CD4-positive, alpha-beta T cell treated with Interleukin-2 at 100 ng/mL for 4 hours (primary cell): ENCODE measurements around the gene ATOH8.

ENCODE experiments used
- DNase-seq: peaks from one replicate; pipeline ENCODE4 v3.0.0-alpha.2; 2020; ENCODE audit warnings: low spot score

Gene ATOH8

DNA sequence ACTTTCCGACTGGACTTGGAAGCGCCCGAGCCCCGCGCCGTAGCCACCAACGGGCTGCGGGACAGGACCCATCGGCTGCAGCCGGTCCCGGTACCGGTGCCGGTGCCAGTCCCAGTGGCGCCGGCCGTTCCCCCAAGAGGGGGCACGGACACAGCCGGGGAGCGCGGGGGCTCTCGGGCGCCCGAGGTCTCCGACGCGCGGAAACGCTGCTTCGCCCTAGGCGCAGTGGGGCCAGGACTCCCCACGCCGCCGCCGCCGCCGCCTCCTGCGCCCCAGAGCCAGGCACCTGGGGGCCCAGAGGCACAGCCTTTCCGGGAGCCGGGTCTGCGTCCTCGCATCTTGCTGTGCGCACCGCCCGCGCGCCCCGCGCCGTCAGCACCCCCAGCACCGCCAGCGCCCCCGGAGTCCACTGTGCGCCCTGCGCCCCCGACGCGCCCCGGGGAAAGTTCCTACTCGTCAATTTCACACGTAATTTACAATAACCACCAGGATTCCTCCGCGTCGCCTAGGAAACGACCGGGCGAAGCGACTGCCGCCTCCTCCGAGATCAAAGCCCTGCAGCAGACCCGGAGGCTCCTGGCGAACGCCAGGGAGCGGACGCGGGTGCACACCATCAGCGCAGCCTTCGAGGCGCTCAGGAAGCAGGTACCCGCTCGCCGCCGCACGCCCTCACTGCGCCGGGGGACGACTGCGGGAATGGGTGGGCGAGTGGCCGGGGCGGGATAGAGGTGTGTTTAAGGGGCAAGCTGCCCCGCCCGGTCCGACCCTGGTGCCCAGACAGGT lies 713 bp downstream of the ATOH8 start:
- DNase-seq: no peak

DNA sequence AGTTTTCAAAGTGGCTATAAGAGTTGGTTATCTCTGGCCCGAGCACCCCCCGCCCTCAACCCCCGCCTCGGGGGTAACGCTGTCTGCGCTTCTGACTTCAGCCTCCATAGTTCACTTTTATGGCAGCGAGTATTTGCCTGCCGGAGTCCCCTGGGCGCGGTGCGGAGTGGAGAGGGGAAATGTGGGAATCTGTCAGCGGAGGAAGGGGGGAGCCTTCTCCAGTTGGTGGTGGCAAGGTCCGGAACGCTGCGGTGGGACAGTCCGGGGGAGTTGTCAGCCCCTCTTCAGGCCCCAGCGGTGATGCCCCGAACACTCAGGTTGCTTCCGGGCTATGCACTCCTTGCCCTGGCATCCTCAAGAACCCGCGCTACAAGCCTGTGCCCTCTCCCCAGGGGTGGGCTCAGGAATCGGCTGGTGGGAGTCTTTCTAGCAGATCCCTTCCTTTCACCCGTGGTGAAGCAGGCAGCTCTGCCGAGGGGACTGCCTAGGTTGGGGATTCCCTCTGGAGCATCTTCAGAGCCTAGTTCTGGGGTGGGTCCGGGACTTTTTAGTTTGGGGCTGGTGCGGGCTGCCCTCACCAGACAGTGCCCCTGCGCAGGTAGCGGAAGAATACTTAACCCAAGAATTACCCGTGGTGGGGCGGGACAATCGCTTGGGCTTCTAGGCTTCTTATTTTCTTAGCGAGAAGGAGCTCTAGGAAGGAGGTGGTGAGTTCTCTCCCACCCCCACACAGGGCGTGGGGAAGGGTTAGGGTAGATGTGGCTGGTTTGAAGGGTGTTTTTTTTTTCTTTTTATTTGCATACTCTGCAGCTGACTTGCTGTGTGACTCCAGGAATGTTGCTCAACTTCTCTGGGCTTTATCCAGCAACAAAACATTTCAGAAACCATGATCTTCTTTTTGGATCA lies 1.6 kb downstream of the ATOH8 start:
- no peak for DNase-seq

DNA sequence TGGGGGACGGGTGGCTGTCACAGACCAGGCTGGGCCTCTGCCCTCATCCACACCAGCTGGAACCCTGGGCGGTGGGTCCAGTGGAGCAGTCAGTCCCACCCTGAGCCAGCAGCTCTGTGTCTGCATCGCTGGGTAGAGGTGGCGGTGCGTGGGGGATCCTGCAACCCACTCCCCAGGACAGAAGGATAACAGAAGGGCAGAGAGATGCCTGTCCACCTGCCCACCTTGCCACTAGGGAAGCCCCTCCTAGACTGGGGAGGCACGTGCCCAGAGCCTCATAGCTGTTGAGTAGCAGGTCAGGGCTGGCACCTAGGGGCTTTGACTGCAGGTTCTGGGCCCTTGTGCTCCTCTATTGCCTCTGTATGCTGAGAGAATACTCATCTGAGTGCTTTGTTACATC lies 2.4 kb downstream of the ATOH8 start:
- DNase-seq: no peak

DNA sequence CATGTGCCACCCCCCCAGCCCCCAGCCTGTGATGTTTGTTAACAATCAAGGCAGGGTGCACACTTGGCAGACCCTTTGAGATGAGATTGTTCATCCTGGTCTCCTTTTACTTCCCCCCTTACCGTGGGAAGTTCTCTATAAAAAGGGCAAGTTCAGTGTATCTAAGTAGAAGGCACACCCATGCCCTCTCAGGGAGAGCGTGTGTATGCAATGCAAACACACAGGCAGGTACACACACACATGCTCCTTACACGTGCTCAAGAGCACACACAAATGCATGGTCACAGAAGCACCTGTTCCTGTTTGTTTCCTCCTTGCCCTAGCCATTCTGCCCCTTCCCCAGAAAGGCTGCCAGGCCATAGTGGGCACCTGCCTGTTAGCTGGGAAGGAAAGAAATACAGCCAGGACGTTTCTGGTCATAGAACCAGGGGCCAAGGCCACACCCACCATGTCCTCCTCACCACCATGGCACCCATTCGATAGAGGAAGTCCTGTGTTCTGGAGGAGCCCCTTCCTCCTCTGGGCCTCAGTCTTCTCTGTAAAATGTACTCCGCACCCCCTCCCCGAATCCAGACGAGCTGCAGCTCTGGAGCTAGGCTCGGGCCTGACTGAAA lies 3.1 kb downstream of the ATOH8 start:
- no peak for DNase-seq

DNA sequence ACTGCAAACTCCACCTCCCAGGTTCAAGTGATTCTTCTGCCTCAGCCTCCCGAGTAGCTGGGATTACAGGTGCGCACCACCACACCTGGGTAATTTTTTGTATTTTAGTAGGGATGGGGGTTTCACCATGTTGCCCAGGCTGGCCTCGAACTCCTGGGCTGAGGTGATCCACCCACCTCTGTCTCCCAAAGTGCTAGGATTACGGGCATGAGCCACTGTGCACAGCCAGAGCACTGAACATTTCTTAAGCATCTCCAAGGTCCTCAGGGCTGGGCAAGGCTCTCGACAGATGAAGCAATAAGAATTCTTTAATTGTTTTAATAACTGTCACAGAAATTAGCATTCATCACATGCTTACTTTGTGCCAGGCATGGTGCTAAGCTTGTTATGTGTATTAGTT lies 4.1 kb downstream of the ATOH8 start:
- no peak for DNase-seq

DNA sequence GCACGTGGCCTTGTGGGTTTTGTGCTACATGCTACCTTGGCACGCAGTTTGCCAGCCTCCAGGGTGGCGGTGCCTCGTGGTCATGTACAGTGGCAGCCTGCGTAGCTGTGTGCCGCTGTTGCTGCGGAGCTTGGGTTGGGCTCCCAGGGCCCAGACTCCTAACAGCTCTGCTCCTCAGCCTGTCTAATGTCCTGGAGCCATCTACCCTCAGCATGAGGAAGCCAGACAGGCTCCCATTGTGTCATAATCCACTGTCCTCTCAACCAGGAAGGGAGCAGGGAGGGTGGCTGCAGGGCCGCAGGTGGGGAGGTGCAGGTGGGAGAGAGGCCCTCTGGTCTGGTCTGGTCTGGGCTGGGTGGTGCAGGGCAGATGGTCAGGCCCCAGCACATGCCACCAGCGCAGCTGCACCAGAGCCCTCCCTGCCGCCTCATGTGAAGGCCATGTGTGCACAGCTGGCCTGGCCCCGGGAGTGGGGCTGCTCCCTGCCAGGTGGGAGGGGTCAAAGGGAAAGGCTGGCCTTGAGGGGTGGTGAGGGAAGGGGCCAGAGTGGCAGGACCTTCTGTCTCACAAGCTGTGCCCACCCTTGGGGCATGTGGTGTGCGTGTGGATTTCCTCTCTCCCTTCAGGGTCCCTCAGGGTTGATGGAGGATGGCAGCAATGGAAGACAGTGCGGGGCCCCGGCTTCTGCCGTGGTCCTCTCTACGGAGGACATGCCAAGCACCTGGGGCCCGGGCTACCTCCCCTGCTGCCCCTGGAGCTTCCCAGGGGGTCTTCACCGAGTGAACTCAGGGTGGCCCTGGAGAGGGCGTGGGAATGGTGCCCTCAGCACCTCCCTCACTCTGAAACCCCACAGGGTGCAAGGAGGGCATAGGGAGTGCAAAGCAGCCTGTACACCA lies 4.8 kb downstream of the ATOH8 start:
- DNase-seq: no peak

DNA sequence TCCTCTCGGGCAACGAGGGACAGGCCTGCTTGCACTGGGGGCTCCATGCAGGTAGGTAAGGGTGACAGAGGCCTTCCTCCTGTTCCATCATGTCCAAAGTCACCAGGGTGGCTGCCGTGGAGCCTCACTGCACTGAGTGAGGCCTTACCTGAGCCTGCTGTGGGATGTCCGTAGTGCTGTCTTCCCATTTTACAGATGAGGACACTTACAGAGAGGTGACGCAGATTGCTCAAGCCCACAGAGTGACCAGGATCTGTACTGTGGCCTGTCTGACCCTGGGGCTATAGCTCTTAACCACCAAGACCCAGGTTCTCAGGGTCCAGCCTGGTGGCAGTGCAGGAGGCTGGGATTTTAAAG lies 5.4 kb downstream of the ATOH8 start:
- DNase-seq: no peak

DNA sequence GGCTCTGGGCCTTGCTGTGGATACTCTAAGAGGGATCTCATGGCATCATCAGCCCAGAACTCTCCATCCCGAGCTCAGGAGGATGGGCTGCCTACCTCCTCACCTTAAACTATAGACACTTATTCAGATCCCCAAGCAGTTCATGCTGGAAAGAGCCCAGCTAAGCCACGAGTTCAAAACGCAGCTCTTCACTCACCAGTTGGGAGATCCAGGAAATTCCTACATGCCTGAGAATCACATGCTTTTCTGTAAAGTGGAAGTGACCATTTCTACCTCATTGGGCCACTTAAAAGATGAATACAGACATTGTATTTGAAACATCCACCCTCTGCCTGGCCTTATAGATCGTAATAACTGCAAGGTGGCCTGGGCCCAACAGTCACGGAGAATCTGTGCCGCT lies 6.6 kb downstream of the ATOH8 start:
- no peak for DNase-seq

DNA sequence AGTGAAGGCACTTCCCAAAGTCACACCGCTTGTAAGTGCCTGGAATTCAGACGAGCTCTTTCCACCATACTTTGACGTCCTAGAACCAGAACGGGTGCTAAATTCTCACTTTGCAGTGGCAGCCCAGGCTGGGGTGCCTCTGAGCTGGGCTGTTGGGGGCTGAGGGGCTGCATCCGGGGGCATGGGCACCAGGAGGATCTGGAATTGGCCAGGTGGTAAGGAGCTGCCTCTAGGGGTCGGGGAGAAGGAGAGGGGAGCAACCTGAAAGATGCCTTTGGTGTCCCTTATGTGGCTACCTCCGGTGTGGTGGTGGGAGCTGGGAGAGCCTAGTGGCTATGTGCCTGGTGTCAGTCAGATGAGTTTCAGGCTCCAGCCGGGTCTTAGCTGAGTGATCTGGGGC lies 7.1 kb downstream of the ATOH8 start:
- DNase-seq: no peak

DNA sequence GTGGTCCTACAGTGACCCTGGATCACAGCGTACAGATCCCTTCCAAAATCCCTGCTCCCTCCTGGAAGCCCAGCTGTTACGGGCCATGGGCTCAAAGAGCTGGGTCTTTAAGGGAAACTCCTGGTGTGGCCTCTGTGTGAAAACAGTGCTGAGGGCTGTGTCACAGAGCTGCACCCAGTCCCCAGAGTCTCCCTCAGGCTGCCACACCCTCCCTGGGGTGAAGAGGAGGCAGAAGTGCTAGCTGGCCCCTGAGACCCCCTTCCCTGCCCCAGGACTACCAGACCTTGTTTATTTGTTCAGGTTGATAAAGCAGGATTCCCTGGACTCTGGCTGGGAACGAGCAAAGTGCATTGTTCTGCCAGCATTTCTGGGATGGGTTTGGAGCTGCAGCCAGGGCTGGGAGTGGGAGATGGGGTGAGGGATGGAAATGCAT lies 7.7 kb downstream of the ATOH8 start:
- no peak for DNase-seq

DNA sequence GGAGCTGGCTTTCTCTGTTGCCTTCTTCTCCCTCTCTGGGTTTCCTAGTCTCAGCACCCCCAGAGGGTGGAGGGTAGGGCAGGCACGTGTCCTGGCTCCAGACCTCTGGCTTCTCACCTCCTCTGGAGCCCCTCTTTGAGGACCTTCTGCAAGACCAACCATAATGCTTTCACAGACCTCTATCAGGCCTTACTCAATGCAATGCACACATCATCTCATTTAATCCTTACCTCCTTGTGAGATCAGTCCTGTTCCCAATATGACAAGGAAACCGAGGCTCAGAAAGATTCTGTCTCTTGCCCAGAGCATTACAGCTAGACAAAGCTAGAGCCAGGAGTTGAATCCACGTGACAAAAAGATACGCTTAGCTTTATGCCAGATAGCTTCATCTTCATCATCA lies 8.2 kb downstream of the ATOH8 start:
- DNase-seq: no peak

DNA sequence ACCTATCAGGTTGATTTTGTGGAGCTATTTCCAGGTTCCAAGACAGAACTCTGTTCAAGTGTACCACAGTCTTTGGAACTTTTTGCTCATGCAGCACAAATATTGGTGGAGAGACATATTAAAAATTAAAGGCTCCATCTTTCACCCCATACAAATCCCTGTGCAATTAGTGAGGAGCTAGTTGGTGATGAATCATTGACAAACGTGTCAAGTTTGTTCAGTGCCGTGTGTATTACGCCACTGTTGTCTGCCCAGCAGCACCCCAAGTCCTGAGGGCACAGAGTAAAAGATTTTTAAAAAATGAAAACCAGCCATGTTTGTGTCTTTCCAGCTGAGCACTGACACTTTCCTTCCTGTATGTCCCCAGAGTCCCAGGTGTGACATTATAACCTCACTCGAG lies 9.3 kb downstream of the ATOH8 start:
- DNase-seq: no peak

DNA sequence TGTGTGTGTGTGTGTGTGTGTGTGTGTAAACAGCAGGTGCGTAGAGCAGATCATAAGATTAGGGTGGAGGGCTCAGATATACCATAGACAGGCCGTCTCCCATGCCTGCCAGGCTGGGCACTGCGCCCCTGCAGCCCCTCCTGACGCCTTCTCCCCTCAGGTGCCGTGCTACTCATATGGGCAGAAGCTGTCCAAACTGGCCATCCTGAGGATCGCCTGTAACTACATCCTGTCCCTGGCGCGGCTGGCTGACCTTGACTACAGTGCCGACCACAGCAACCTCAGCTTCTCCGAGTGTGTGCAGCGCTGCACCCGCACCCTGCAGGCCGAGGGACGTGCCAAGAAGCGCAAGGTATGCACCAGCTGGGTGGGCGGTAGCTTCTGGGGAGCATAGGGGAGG lies 10.0 kb downstream of the ATOH8 start:
- DNase-seq: no peak

DNA sequence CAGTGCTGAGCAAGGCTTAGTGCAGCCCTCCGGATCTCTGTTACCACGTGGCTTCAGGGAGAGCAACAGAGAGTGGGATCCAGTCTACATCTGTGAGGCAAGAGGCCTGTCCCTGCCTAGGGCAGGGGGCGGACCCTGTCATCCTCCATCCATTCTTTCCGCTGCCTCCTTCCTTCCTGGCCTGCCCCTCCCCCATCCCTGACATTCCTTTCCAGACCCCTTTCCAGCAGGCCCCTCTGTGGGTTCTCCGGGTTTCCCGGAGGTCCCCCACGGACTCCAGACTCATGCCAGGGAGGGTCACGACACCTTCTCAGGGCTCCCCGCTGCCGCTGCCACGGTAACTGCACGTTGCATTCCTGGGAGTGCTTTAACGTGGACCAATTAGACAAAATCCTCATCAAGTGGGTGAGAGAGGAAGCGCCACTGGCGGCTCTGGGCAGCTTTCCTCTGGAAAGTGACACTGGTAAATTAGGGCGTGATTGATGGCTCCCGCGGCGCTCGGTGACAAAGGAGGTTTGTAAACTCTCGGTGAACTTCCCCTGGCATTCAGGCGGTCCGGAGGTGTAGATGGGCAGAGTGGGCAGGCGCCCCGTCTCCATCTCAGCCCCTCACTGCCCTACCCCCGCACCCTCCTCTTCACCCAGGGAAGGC lies 11.4 kb downstream of the ATOH8 start:
- DNase-seq: no peak

DNA sequence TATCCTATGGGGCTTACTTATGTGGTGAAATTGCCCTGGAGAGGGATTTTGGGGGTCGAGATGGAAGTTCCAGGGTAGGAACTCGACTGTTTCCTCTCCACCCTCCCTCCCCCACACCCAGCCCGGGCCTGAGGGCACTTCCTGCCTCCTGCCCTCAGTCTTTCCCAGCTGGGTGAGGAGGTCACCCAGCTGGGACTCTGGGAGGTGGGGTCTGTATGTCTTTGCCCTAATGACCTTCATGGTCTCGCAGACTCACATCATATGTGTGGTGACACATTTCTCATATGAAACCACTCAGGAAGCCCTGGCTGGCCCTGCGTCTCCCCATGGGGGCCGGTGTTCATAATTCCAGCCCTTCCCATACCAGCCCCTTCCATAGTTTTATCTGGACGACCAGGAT lies 12.4 kb downstream of the ATOH8 start:
- no peak for DNase-seq

DNA sequence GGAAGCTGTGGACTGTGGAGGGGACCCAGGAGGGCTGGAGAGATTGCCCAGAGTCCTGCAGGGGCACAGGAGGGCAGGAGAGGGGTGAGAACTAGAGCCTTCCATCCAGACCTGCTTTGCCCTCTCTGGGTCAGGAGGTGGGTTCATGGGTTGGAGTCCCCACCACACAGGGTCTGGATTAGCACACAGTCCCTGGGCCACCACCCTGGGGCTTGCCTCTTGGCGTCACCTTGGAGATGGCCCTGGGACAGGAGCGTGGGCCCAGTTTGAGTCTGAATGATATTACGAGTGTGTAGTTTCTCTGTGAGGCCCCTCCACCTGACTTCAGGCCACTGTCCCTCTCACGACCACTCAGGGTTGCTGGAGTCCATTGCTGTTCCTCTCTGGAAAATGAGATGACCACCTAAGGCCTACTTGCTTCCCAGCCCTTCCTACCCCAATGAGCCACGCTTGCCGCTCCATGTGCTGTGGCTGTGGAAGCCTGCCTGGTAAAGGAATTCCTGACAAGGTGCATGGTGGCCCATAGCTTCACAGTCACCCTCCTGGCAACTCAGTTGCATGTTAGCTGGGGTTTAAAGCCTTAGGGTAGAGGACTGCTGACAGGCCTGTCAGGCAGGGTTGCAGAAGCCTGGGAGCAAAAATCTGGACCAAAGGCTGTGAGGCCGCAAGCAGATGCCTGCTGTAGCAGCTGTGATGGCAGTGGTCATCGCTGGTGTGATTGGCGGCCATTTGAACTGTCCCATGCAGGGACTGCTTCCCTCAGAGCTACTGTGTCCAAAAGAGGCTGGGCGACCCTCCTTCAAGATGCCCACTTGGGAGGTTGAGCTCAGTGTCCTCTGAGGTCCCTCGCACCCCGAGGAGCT lies 14.2 kb downstream of the ATOH8 start:
- DNase-seq: no peak

DNA sequence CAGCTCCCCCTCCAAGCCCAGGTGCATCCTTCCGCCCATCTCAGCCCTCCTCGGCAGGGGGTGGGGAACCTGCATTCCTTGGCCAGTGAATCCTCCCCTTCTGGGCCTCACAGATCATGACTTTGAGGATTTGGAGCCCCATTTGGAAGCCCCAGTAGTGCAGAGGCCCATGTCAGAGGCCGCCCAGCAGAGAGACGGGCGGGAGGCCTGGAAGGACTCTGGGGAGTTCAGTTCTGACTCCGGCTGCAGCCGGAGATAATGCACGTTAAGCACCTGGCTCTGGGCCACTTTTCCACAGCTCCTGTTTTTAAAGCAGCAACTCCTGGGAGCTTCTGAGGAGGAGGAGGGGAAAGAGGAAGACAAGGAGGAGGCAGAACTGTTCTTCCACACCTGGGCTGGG lies 14.9 kb downstream of the ATOH8 start:
- DNase-seq: no peak

DNA sequence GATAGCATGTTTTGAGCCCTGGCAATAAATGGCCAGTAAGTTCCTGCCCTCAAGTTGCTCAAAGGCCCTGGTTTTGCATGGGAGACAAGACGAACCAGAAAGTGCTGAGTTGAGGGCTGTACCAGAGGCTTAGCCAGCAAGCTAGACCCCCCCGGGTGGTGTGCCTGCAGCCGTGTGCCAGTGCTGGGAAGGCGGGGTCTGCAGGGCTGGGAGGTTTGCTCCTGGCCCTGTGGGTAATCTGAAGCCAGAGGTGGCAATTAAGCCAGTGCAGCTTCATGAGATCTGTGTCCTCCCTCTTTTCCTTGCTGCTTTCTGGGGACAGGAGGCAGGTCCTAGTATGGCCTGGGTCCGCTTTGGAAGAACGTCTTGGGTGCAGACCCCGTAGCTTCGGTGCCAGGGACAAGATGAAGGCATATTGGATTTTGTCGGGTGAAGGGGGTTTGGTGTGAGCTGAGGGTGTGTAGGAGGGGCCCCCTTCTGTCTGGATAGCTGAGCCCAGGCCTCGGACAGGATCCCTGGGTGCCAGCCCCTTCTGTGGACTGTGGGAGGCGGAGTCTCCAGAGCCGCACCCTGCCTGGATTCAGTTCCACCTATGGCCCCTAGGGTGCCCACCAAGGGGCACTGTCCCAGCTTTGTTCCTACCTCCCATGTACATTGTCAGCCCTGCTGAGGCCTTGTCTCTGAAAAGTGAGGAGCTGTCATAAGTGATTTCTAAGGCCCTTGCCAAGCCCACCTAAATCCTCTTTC lies 15.6 kb downstream of the ATOH8 start:
- DNase-seq: no peak

DNA sequence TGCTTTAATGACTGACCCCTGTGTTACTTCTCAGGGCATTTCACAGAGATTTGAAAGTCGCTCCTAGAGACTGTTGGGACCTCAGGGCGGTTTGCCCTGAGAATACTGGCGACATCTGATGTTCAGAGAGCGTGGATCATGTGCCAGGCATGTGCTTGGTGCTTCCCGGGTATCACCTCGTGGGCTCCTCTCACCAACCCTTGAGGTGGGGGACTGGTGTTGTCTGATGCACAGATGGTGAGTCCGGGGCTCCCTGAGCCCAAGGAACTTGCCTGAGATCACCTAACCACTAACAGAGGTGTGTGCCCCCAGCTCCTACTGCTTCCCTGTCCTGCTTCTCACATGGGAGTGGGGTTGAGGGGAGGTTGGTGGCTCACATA lies 16.2 kb downstream of the ATOH8 start:
- no peak for DNase-seq

DNA sequence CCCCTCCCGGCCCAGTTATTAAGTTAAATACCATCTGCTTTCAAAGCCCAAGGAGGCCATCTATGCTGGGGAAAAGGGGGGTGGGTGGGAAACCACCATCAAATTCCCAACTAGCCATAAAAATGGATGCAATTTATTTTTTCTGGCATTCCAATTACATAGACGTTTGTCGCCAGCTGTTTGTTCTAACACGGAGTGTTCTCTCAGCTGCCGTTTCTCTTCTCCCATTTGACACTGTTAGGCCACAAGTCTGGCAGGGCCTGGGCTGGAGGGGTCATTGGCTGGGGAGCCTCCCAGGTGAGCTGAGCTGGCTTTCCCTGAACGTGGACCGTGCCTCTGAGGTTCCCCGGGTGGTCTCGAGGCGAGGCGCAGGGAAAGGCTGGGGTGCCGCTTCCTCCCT lies 16.6 kb downstream of the ATOH8 start:
- no peak for DNase-seq
